ENCODE data around the gene KRT76.
A peak's percentile ranks its signal among the peaks of the same experiment; 100 is the strongest.

KRT76 gene

GRCh38 chr12:52776913-52777395 lies at the start of gene KRT76:
Gene KRT76, minus strand, starts transcription at chr12:52777345. Its CDS starts 54 bp downstream, at chr12:52777291.
- TF ChIP-seq, protein P1, sequence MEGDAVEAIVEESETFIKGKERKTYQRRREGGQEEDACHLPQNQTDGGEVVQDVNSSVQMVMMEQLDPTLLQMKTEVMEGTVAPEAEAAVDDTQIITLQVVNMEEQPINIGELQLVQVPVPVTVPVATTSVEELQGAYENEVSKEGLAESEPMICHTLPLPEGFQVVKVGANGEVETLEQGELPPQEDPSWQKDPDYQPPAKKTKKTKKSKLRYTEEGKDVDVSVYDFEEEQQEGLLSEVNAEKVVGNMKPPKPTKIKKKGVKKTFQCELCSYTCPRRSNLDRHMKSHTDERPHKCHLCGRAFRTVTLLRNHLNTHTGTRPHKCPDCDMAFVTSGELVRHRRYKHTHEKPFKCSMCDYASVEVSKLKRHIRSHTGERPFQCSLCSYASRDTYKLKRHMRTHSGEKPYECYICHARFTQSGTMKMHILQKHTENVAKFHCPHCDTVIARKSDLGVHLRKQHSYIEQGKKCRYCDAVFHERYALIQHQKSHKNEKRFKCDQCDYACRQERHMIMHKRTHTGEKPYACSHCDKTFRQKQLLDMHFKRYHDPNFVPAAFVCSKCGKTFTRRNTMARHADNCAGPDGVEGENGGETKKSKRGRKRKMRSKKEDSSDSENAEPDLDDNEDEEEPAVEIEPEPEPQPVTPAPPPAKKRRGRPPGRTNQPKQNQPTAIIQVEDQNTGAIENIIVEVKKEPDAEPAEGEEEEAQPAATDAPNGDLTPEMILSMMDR (IDR thresholded peaks at IDR 0.05; ENCODE audit: insufficient read depth, low read depth, low read length, missing control alignments), result no peak
- no peak within 1 kb of the TSS for H3K4me3 ChIP-seq (ENCODE audit: low read length)
- DNase-seq (ENCODE audit: low read depth), result no peak

- no peak for DNase-seq (ENCODE audit: low read depth)
- no peak overlapping the region for H3K4me3 ChIP-seq (ENCODE audit: low read length)
- TF ChIP-seq, protein P1 (IDR thresholded peaks at IDR 0.05; ENCODE audit: insufficient read depth, low read depth, low read length, missing control alignments), result no peak
Observed at GRCh38 chr12:52825961-52826360, 48.8 kb upstream of the KRT76 start.

GRCh38 chr12:52824741-52825410 lies 47.7 kb upstream of the KRT76 start:
- DNase-seq (ENCODE audit: low read depth), result no peak
- no peak overlapping the region for H3K4me3 ChIP-seq (ENCODE audit: low read length)
- TF ChIP-seq, protein P1 (IDR thresholded peaks at IDR 0.05; ENCODE audit: insufficient read depth, low read depth, low read length, missing control alignments), result no peak

DNA sequence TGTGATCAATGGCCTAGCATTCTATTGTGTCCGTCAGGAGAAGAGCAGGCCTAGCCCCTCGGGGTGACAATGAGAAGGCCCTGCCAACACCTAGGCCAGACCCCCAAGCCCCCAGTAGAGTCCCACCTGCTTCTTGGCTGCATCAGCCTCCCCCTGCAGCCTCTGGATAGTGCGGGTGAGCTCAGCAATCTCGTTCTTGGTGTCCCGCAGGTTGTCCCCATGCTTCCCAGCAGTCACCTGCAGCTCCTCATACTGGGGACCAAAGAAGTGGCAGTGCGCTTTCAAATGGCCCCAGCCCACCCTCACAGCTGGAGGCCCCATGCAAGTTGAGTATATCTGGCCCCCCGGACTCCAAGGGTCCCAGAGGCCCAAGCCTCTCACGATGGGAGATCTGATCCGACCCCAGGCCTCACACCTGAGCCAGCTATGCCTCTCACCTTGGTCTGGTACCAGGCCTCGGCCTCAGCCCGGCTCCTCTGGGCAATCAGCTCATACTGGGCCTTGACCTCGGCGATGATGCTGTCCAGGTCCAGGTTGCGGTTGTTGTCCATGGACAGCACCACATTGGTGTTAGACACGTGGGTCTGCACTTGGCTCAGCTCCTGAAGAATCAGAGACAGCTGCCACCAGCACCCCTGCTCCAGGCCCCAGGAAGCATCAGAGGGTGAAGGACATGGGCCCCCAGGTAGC lies 46.8 kb upstream of the KRT76 start:
- H3K4me3 ChIP-seq (ENCODE audit: low read length), result no peak overlapping the region
- TF ChIP-seq, protein P1 (IDR thresholded peaks at IDR 0.05; ENCODE audit: insufficient read depth, low read depth, low read length, missing control alignments), result no peak
- no peak for DNase-seq (ENCODE audit: low read depth)

DNA sequence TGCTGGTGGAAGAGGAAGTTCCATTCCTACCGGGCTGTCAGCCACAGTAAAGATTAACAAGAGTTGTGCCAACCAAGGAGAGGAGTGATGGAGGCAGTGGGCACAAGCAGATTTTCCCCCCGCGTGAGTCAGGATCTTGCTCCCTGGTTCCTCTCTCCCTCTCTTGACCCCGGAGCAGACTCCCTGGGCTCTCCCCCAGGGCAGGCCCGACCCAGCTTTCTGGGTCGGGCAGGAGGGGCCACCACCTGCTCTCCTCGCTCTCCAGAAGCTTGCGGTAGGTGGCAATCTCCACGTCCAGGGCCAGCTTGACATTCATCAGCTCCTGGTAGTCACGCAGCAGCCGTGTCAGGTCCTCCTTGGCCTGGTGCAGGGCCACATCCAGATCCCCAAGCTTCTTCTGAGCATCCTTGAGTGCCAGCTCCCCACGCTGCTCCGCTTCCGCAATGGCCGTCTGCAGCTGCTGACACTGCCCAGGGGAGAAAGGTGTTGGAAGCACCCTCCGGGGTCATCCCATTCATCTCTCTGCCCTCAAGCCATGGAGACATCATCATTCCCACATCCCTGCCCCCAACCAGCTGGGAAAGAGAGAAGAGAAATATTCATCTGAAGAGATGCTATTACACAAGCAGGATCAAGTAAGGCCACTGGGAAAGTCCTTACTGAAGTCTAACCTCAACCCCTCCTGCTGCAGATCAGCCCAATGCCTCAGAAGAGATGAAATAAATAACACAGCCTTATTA lies 45.8 kb upstream of the KRT76 start:
- H3K4me3 ChIP-seq (ENCODE audit: low read length), result no peak overlapping the region
- no peak for DNase-seq (ENCODE audit: low read depth)
- TF ChIP-seq, protein P1 (IDR thresholded peaks at IDR 0.05; ENCODE audit: insufficient read depth, low read depth, low read length, missing control alignments), result no peak

GRCh38 chr12:52821826-52822660 lies 44.9 kb upstream of the KRT76 start:
- DNase-seq (ENCODE audit: low read depth), result peak; percentile 22
- no peak overlapping the region for H3K4me3 ChIP-seq (ENCODE audit: low read length)

More at GRCh38 chr12:52821826-52822660, 44.9 kb upstream of the KRT76 start:
- TF ChIP-seq, protein P1 (IDR thresholded peaks at IDR 0.05; ENCODE audit: insufficient read depth, low read depth, low read length, missing control alignments), result no peak

All from epithelial cell of esophagus (primary cell).